ENCODE measurements around the gene ANXA11.

DNA sequence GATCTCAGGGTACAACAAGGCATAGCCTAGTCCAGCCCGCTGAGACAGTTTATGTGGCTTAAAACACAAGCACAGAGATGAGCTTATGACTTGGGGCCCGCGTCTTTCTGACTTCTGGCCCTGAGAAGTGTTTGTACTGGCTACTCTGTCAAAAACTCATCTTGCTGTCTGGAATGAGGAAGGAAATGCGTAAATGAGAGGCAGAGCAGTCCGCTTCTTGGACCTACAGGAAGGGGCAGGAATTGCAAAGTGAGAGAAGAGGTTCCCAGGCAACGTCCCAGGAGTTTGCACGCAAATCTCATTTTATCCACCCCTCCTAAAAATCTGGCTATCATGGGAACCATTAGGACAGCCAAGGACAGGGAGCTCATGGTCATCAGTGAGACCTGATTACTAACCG lies 5.5 kb downstream of the ANXA11 start:
- TF ChIP-seq POLR2A (IDR thresholded peaks at IDR 0.05; ENCODE audit: low read length) (no peak), GATA1 (IDR thresholded peaks at IDR 0.05; ENCODE audit: low read depth, low read length) (no peak)
